ENCODE results near the gene DIP2C.

The DIP2C gene

DNA sequence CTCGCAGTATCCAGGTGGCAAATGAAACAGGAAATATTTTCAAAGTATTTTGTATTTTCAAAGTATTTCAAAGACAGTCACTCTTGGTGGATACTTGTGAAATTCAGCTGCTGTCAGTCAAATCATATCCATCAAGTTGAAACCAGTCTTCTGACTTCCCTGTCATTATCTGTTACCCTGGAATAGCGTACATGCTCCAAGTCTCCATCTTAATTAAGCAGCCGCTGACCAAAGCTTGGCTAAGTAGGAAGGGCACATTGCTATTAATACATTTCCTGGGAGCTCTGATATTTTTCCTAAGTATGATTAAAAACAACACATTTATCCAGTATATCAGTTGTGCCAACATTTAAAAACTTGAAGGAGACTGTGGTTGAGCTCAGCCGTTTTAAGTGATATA lies 442.0 kb downstream of the DIP2C start:
- Histone ChIP-seq H3K36me3 (peaks cover 4% of the 10 kb centered on the region; the same call in 1 of the 2 replicates), H3K4me3 (ENCODE audit: low read depth, low read length) (no peak overlapping the region), H3K27ac (no peak overlapping the region), H3K27me3 (ENCODE audit: insufficient read depth, low read depth, severe bottlenecking) (no peaks in the 10 kb centered on the region), H3K9me3 (ENCODE audit: severe bottlenecking) (no peaks in the 10 kb centered on the region)
- DNase-seq = no peak
- TF ChIP-seq, protein P1, sequence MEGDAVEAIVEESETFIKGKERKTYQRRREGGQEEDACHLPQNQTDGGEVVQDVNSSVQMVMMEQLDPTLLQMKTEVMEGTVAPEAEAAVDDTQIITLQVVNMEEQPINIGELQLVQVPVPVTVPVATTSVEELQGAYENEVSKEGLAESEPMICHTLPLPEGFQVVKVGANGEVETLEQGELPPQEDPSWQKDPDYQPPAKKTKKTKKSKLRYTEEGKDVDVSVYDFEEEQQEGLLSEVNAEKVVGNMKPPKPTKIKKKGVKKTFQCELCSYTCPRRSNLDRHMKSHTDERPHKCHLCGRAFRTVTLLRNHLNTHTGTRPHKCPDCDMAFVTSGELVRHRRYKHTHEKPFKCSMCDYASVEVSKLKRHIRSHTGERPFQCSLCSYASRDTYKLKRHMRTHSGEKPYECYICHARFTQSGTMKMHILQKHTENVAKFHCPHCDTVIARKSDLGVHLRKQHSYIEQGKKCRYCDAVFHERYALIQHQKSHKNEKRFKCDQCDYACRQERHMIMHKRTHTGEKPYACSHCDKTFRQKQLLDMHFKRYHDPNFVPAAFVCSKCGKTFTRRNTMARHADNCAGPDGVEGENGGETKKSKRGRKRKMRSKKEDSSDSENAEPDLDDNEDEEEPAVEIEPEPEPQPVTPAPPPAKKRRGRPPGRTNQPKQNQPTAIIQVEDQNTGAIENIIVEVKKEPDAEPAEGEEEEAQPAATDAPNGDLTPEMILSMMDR (IDR thresholded peaks at IDR 0.05; ENCODE audit: low read depth, low read length) = no peak

DNA sequence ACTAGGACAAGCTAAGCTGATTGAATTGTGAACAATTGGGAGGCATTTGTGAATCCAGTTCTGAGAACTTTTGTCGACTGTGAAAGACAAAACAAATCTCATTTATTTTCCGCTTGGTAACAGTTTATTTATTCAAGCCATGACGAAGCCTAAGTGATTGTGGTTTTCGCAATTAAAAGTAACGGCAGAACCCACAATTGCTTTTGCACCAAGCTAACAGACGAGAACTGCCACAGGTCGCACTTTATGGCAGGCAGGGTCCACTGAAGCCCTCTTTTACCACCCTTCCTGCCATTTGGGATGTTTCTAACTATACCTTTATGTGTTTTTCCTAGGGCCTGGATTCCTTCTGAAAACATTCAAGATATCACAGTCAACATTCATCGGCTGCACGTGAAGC lies 443.0 kb downstream of the DIP2C start:
- Histone ChIP-seq H3K9me3 (ENCODE audit: severe bottlenecking) (no peaks in the 10 kb centered on the region), H3K36me3 (peaks cover 4% of the 10 kb centered on the region; the same call in 1 of the 2 replicates), H3K27me3 (ENCODE audit: insufficient read depth, low read depth, severe bottlenecking) (no peaks in the 10 kb centered on the region), H3K4me3 (ENCODE audit: low read depth, low read length) (no peak overlapping the region), H3K27ac (no peak overlapping the region)
- no peak for DNase-seq
- TF ChIP-seq, protein P1 (IDR thresholded peaks at IDR 0.05; ENCODE audit: low read depth, low read length) = no peak

DNA sequence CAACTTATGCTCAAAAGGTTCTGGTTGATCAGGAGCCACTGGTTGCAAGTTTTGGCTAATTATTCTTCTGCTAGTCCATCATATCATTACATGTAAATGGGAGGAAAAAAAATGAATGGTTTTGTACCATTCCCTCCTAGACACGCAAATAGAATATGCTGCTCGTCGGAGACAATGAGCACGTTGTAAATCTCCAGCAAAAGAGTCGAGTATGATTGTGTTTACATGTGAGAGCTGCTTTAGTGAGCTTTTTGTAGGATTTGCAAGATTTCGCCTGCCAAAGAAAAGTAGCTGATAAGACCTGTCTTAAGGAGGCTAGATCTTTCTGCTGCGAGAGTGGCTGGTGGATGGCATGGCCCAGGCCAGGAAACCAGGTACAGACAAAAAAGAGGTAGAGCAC lies 445.2 kb downstream of the DIP2C start:
- TF ChIP-seq, protein P1 (IDR thresholded peaks at IDR 0.05; ENCODE audit: low read depth, low read length) = no peak
- Histone ChIP-seq H3K4me3 (ENCODE audit: low read depth, low read length) (no peak overlapping the region), H3K27me3 (ENCODE audit: insufficient read depth, low read depth, severe bottlenecking) (no peaks in the 10 kb centered on the region), H3K9me3 (ENCODE audit: severe bottlenecking) (no peaks in the 10 kb centered on the region), H3K36me3 (peaks cover under 1% of the 10 kb centered on the region; the same call in 1 of the 2 replicates), H3K27ac (no peak overlapping the region)
- DNase-seq = no peak

DNA sequence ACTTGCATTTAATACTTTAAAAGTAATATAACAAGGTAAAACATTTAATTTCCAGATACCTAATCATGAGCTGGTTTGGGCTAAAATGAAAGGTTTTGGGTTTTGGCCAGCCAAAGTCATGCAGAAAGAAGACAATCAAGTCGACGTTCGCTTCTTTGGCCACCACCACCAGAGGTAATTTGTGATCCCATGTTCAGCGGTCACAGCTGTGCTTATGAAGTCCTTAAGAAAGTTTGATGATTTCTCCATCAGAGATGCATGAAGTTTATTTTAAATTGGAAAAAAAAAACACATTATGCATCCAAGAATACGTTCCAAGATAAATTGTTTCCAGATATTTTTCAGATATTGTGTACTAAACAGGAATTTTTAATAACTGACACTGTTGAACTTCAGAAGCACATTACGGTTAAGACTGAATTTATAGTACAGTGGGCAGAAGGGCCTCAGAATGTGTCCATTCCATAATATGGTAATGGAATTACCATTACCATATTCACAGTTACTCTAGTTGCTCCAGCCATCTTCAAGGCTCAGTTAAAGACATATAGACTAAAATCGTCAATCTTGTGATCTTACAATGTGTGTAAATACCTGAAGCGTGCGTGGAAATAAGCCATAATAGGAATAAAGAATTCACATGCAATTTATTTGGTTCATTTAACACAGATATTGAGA lies 447.4 kb downstream of the DIP2C start:
- no peak for DNase-seq
- TF ChIP-seq, protein P1 (IDR thresholded peaks at IDR 0.05; ENCODE audit: low read depth, low read length) = no peak
- no peaks in the 10 kb centered on the region; the same call in 1 of the 2 replicates for H3K36me3 ChIP-seq

DNA sequence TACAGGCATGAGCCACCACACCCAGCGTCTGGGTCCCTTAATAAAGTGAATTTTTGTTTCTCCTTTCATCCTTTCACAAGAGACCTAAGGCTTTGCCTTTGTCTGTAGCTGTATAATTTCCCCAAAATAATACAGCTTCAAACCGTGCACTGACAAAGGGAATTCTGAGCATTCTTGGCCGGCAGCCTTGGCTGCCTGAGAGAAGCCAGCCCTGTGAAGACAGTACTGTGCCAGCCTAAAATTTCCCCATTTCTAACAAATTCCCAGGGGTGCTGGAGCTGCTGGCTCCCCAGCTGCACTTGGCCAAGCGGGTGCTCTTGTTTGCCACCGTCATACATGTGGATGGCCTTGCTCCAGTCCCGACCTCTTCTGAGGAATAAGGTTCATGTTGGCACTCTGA lies 448.0 kb downstream of the DIP2C start:
- H3K27ac ChIP-seq = no peak overlapping the region
- no peak overlapping the region for H3K4me3 ChIP-seq (ENCODE audit: low read depth, low read length)
- H3K36me3 ChIP-seq = no peaks in the 10 kb centered on the region
- H3K9me3 ChIP-seq (ENCODE audit: severe bottlenecking) = no peaks in the 10 kb centered on the region
- TF ChIP-seq, protein P1 (IDR thresholded peaks at IDR 0.05; ENCODE audit: low read depth, low read length) = no peak
- DNase-seq = no peak
- H3K27me3 ChIP-seq (ENCODE audit: insufficient read depth, low read depth, severe bottlenecking) = no peaks in the 10 kb centered on the region

More for the DNA sequence above, 447.4 kb downstream of the DIP2C start:
- Histone ChIP-seq H3K9me3 (ENCODE audit: severe bottlenecking) (no peaks in the 10 kb centered on the region), H3K27ac (no peak overlapping the region), H3K4me3 (ENCODE audit: low read depth, low read length) (no peak overlapping the region), H3K27me3 (ENCODE audit: insufficient read depth, low read depth, severe bottlenecking) (no peaks in the 10 kb centered on the region)

DNA sequence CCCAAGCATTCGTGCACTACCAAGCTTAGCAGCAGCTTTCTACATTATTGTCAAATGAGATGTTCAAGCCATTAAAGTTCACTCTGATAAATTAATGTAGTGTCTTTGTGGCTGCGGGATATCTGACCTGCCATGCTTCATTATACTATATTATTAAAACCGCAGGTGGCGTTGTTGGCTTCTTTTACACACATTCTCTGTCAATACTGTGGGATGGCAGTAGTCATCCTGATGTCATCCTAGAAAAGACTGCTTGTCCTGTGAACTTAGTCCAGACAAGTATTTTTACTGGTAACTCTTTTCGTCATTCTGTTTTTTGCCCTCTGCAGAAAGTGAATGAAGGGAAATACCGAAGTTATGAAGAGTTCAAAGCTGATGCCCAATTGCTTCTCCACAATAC lies 450.4 kb downstream of the DIP2C start:
- Histone ChIP-seq H3K27ac (no peak overlapping the region), H3K9me3 (ENCODE audit: severe bottlenecking) (no peaks in the 10 kb centered on the region), H3K36me3 (no peaks in the 10 kb centered on the region), H3K4me3 (ENCODE audit: low read depth, low read length) (no peak overlapping the region), H3K27me3 (ENCODE audit: insufficient read depth, low read depth, severe bottlenecking) (no peaks in the 10 kb centered on the region)
- DNase-seq = no peak
- TF ChIP-seq, protein P1 (IDR thresholded peaks at IDR 0.05; ENCODE audit: low read depth, low read length) = no peak

Data from WERI-Rb-1 (cell line).